Esophagus muscularis mucosa (tissue), 3 donors: ENCODE results near the gene RPL37A.

ENCODE experiments used
- POLR2A ChIP-seq: fragments of 450-650 bp; IDR thresholded peaks from one replicate; pipeline ENCODE4 v1.6.1; 2017; ENCODE audit warnings: antibody characterized with exemption, moderate library complexity, mild to moderate bottlenecking, low read depth
- POLR2AphosphoS5 ChIP-seq, 2 donors: sonication (generic); formaldehyde crosslinking; IDR thresholded peaks; one replicate each; pipeline ENCODE4 v1.6.1; 2017; ENCODE audit warnings: antibody characterized with exemption in 2 of 2
- TF ChIP-seq, protein P1 (sequence below), 3 experiments: fragments of 200-600 bp in 2 of 3; fragments of 450-650 bp in 1 of 3; sonication (generic) in 2 of 3; IDR thresholded peaks; one replicate each; pipeline ENCODE4 v1.5.1; 2017 to 2019; ENCODE audit warnings: antibody characterized with exemption in 3 of 3, mild to moderate bottlenecking in 2 of 3, moderate library complexity in 1 of 3

DNA sequence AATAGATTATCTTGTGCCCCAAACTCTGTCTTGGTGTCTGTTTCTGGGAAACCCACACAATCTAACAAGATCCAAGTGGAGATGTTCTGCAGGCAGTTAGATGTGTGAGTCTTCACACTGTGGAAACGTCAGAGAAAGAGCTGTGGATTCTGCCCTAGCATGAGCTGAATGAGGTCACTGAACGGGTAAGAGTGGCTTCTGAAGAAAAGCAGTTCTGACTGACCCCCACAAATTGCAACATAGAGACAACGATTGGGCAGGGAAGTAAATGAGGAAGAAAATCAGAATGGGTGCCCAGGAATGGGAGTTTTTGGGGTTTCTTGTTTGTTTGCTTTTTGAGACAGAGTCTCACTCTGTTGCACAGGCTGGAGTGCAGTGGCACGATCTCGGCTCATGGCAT lies 12.9 kb upstream of the RPL37A start:
- TF ChIP-seq, protein P1, sequence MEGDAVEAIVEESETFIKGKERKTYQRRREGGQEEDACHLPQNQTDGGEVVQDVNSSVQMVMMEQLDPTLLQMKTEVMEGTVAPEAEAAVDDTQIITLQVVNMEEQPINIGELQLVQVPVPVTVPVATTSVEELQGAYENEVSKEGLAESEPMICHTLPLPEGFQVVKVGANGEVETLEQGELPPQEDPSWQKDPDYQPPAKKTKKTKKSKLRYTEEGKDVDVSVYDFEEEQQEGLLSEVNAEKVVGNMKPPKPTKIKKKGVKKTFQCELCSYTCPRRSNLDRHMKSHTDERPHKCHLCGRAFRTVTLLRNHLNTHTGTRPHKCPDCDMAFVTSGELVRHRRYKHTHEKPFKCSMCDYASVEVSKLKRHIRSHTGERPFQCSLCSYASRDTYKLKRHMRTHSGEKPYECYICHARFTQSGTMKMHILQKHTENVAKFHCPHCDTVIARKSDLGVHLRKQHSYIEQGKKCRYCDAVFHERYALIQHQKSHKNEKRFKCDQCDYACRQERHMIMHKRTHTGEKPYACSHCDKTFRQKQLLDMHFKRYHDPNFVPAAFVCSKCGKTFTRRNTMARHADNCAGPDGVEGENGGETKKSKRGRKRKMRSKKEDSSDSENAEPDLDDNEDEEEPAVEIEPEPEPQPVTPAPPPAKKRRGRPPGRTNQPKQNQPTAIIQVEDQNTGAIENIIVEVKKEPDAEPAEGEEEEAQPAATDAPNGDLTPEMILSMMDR (IDR thresholded peaks at IDR 0.05), result no peak
- TF ChIP-seq POLR2AphosphoS5 (IDR thresholded peaks at IDR 0.05), result no peak
- no peak for TF ChIP-seq POLR2A
